Keratinocyte (primary cell): ENCODE results near the gene FGFR1OP2. TPM values are rescaled to one million over a fixed set of nuclear protein-coding genes. Genes with fewer than 3 reads are reported as not detected.

ENCODE experiments used
- DNase-seq: peaks from one replicate; pipeline ENCODE4 v3.0.0-alpha.2; 2011; ENCODE audit warnings: low read depth, missing footprints, low spot score
- FAIRE-seq: peaks from 2 replicates; lab custom pipeline; 2011; peaks lifted over from hg19 to GRCh38; lab: Jason Lieb, UNC
- H2AFZ ChIP-seq: 2 replicates; pipeline ENCODE4 v1.6.0; 2012; ENCODE audit warnings: low read length, control low read depth, inconsistent platforms; ENCODE audit not compliant: control insufficient read depth
- H3K27ac ChIP-seq: 2 replicates; pipeline ENCODE4 v1.5.1; 2011; ENCODE audit warnings: low read length; ENCODE audit not compliant: control insufficient read depth, insufficient read depth
- H3K27me3 ChIP-seq: 3 replicates; pipeline ENCODE4 v1.6.0; 2011; ENCODE audit warnings: low read length; ENCODE audit not compliant: control insufficient read depth, insufficient read depth; ENCODE audit errors: extremely low read depth
- H3K36me3 ChIP-seq, 2 experiments: 2 replicates in 1 of 2; 3 replicates in 1 of 2; pipeline ENCODE4 v1.5.1; 2011; ENCODE audit warnings: low read length in 2 of 2, mild to moderate bottlenecking in 1 of 2; ENCODE audit not compliant: control insufficient read depth in 2 of 2, insufficient read depth in 2 of 2; ENCODE audit errors: extremely low read depth in 1 of 2
- H3K4me1 ChIP-seq: 3 replicates; pipeline ENCODE4 v1.5.1; 2011; ENCODE audit warnings: low read length; ENCODE audit not compliant: control insufficient read depth, insufficient read depth; ENCODE audit errors: extremely low read depth
- H3K4me2 ChIP-seq: 3 replicates; pipeline ENCODE4 v1.6.0; 2011; ENCODE audit warnings: low read depth, low read length; ENCODE audit not compliant: control insufficient read depth, insufficient read depth; ENCODE audit errors: extremely low read depth
- H3K4me3 ChIP-seq, 3 experiments: fragments of 200-600 bp in 1 of 3; sonication (generic) in 1 of 3; 2 replicates in 2 of 3; 3 replicates in 1 of 3; pipeline ENCODE4 v1.5.1; 2011 to 2016; ENCODE audit warnings: low read length in 3 of 3, mild to moderate bottlenecking in 3 of 3, control low read depth in 2 of 3, inconsistent platforms in 1 of 3, low read depth in 1 of 3, mixed read lengths in 1 of 3, mixed run types in 1 of 3, moderate library complexity in 1 of 3; ENCODE audit not compliant: control insufficient read depth in 2 of 3, insufficient read depth in 2 of 3; ENCODE audit errors: extremely low read depth in 1 of 3
- H3K79me2 ChIP-seq: 2 replicates; pipeline ENCODE4 v1.6.0; 2012; ENCODE audit warnings: low read length; ENCODE audit not compliant: control insufficient read depth, insufficient read depth
- H3K9ac ChIP-seq: 3 replicates; pipeline ENCODE4 v1.6.0; 2011; ENCODE audit warnings: low read length; ENCODE audit not compliant: control insufficient read depth, insufficient read depth; ENCODE audit errors: extremely low read depth
- H3K9me1 ChIP-seq: 3 replicates; pipeline ENCODE4 v1.6.0; 2011; ENCODE audit warnings: low read length; ENCODE audit not compliant: control insufficient read depth, insufficient read depth; ENCODE audit errors: extremely low read depth
- H3K9me3 ChIP-seq: 2 replicates; pipeline ENCODE4 v1.5.1; 2012; ENCODE audit warnings: low read depth, low read length; ENCODE audit not compliant: control insufficient read depth
- H4K20me1 ChIP-seq: 3 replicates; pipeline ENCODE4 v1.6.0; 2011; ENCODE audit warnings: low read length; ENCODE audit not compliant: control insufficient read depth, insufficient read depth; ENCODE audit errors: extremely low read depth
- EZH2 ChIP-seq: IDR thresholded peaks from one replicate; pipeline ENCODE4 v1.6.1; 2012; ENCODE audit warnings: inconsistent platforms, mild to moderate bottlenecking, low read length, moderate library complexity
- dilution Hi-C: fragments of 300-500 bp; cut with MboI; formaldehyde crosslinking; loops from one replicate; pipeline ENCODE4 v1.7.0; 2020; ENCODE audit warnings: low sequenced_read_pairs; ENCODE audit not compliant: extremely low pct_ligation_motif_present
- polyA plus RNA-seq, 5 experiments: library from polyadenylated mRNA; depleted of rRNA in 3 of 5; stranded (reverse) in 3 of 5; stranded (forward) in 1 of 5; unstranded in 1 of 5; fragments of >200 nt; gene quantifications; 1 replicate in 1 of 5; 2 replicates in 3 of 5; 3 replicates in 1 of 5; pipeline versions ENCODE4 v1.2.1 to v1.2.3, GENCODE V29; 2011 to 2012; ENCODE audit warnings: missing spikeins in 2 of 5, low read depth in 1 of 5, low replicate concordance in 1 of 5
- TF ChIP-seq, protein P1 (sequence below), 3 experiments: IDR thresholded peaks in 1 of 3; conservative IDR thresholded peaks in 1 of 3; optimal IDR thresholded peaks in 1 of 3; 2 replicates in 2 of 3; 3 replicates in 1 of 3; pipeline versions ENCODE3 to v1.5.1; 2011; ENCODE audit warnings: low read length in 3 of 3, mild to moderate bottlenecking in 3 of 3, moderate library complexity in 2 of 3, control low read depth in 1 of 3, inconsistent platforms in 1 of 3; ENCODE audit not compliant: insufficient read depth in 2 of 3; ENCODE audit errors: extremely low read depth in 1 of 3

Gene FGFR1OP2
- polyA plus RNA-seq, 1 donor (not counting 4 experiments of a cell fraction or from before 2014, with no cell fraction given): 34.9 TPM

DNA sequence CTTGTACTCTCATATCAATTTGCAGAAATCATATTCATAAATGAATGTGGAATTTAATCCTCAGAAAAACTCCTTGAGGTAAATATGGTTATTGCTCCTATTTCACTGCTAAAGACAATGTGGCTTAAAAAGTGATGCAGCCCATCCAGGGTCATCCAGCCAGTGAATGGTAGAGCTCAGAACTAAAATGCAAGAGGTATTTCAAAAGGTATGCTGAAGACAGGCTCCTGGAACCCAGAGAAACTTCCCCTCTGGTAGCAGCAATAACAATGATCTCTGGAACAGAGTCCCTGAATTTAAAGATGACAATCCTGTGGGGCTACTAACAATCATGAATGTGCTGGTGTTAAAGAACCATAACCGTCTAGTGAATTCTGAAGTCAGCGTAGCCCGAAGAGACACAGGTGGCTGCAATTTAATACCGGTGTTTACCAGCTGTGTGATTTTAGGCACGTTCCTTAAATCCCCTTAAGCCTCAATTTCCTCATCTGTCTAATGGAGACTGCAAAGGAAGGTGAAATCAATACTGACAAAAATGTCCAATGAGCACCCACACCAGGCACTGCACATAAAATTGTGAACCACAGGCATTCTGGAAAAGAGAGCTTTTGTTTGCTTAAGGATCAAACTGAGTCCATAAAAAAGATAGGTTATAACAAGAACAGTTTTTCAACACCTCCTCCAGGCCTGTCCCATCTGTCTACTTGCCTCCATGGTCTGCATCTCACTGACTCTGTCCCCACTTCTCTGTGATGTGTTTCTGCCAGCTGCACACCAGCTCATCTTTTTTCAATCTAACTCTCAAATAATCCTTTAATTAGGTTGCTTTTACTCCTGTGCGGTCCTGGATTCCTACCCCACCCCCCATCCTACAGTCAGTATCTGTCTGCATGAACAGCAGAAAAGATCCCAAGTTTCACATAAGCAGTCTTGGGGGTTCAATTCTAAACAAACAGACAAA lies 65.4 kb downstream of the FGFR1OP2 start:
- Histone ChIP-seq H3K9ac (no peak overlapping the region), H2AFZ (no peak overlapping the region), H3K79me2 (peaks cover 83% of the 10 kb centered on the region), H3K27me3 (no peaks in the 10 kb centered on the region), H3K4me2 (no peak overlapping the region), H3K27ac (no peak overlapping the region), H3K4me3 (no peak overlapping the region), H3K9me3 (no peaks in the 10 kb centered on the region), H3K4me1 (peaks cover 5% of the 10 kb centered on the region), H3K9me1 (no peaks in the 10 kb centered on the region), H4K20me1 (no peaks in the 10 kb centered on the region), H3K36me3 (peaks cover under 1 to 13% of the 10 kb centered on the region in 2 experiments)
- no peak for FAIRE-seq
- dilution Hi-C loops: no loop called here
- no peak for TF ChIP-seq EZH2
- TF ChIP-seq, protein P1, sequence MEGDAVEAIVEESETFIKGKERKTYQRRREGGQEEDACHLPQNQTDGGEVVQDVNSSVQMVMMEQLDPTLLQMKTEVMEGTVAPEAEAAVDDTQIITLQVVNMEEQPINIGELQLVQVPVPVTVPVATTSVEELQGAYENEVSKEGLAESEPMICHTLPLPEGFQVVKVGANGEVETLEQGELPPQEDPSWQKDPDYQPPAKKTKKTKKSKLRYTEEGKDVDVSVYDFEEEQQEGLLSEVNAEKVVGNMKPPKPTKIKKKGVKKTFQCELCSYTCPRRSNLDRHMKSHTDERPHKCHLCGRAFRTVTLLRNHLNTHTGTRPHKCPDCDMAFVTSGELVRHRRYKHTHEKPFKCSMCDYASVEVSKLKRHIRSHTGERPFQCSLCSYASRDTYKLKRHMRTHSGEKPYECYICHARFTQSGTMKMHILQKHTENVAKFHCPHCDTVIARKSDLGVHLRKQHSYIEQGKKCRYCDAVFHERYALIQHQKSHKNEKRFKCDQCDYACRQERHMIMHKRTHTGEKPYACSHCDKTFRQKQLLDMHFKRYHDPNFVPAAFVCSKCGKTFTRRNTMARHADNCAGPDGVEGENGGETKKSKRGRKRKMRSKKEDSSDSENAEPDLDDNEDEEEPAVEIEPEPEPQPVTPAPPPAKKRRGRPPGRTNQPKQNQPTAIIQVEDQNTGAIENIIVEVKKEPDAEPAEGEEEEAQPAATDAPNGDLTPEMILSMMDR (optimal IDR thresholded peaks at IDR 0.05 in 1 of 3, IDR thresholded peaks at IDR 0.05 in 1 of 3, conservative IDR thresholded peaks at IDR 0.05 in 1 of 3; ENCODE audit: extremely low read depth in 1 of 3, insufficient read depth in 2 of 3, low read length in 3 of 3): no peak
- DNase-seq: no peak

DNA sequence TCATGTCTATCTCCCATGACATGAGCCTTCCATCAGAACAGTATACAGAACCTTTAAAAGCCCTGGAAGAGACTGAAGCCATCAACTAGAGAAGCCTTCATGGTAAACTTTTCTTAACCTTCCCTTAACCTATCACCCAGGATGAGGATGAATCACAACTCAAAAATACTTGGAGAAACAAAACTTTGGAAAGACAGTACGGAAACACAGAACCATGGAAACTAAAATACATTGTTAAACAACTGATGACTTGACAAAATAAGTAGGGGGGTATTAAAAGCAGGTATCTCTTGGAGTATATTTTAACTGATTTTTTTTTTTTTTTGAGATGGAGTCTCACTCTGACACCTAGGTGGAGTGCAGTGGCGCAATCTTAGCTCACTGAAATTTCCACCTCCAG lies 67.2 kb downstream of the FGFR1OP2 start:
- dilution Hi-C loops: no loop called here
- no peaks in the 10 kb centered on the region for H3K27me3 ChIP-seq
- no peaks in the 10 kb centered on the region for H3K9me1 ChIP-seq
- no peak overlapping the region for H2AFZ ChIP-seq
- H3K4me3 ChIP-seq: no peak overlapping the region
- H3K27ac ChIP-seq: no peak overlapping the region
- FAIRE-seq (no peak), DNase-seq (no peak)
- peaks cover 0 to 7% of the 10 kb centered on the region in 2 experiments for H3K36me3 ChIP-seq
- no peaks in the 10 kb centered on the region for H4K20me1 ChIP-seq
- no peaks in the 10 kb centered on the region for H3K9me3 ChIP-seq
- TF ChIP-seq, protein P1 (optimal IDR thresholded peaks at IDR 0.05 in 1 of 3, IDR thresholded peaks at IDR 0.05 in 1 of 3, conservative IDR thresholded peaks at IDR 0.05 in 1 of 3; ENCODE audit: extremely low read depth in 1 of 3, insufficient read depth in 2 of 3, low read length in 3 of 3): no peak
- no peak overlapping the region for H3K4me2 ChIP-seq
- no peak overlapping the region for H3K9ac ChIP-seq
- peaks cover 94% of the 10 kb centered on the region for H3K79me2 ChIP-seq
- H3K4me1 ChIP-seq: peaks cover 16% of the 10 kb centered on the region
